Measurements from ENCODE around the gene EPOP.

Gene EPOP

GRCh38 chr17:38676706-38677504 is 2.1 kb upstream of the EPOP start:
- in situ Hi-C loops (cut with HindIII; ENCODE audit: low sequenced_read_pairs): no loop called here

- in situ Hi-C loops (cut with HindIII; ENCODE audit: low sequenced_read_pairs): loop anchor here (5.0 to 25.0 kb wide), 2 partner anchors 33 to 137 kb away; partner anchors contain the start of gene MLLT6
Observed at GRCh38 chr17:38674014-38674748, 576 bp downstream of the EPOP start.

DNA sequence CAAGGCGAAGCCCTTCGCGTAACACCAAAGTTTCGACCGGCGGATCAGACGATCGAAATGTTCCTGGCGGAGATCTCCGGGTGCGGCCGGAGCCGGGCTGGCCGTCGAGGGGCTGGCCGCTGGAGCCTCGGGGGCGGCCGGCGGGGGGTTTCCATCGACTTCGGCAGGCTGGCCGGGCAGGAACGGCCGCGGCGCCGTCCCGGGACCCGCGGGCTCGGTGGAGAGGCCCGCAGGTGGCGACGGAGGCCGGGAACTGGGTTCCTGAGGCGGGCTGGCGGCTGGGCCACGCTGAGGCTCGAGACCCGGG is 1.1 kb downstream of the EPOP start:
- in situ Hi-C loops (cut with HindIII; ENCODE audit: low sequenced_read_pairs): loop anchor here (5.0 to 25.0 kb wide), 2 partner anchors 34 to 136 kb away; partner anchors contain the start of gene MLLT6

- in situ Hi-C loops (cut with HindIII; ENCODE audit: low sequenced_read_pairs): loop anchor here (5.0 to 25.0 kb wide), 2 partner anchors 34 to 136 kb away; partner anchors contain the start of gene MLLT6
Observed at GRCh38 chr17:38672788-38673706, 1.7 kb downstream of the EPOP start.

GRCh38 chr17:38671939-38672720 is 2.6 kb downstream of the EPOP start:
- in situ Hi-C loops (cut with HindIII; ENCODE audit: low sequenced_read_pairs): loop anchor here (5.0 to 25.0 kb wide), 2 partner anchors 35 to 135 kb away; partner anchors contain the start of gene MLLT6

DNA sequence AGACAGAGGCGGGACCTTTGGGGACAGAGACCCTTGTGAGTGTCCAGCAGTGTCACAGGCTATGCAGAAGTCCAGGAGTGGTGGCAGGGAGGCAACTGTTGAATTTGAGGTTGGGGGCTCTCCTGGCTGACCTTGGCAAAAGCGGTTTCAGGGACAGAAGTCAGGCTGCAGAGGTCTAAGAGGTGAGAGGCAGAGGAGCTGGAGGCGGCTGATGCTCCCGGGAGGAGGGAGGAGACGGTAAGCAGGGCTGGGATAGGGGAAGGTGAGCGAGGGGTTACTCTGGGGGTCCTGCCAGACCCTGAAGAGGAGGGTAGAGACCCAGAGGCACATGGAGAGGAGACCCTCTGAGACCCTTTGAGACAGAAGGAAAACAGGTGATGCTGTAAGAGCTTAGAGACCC is 5.2 kb downstream of the EPOP start:
- in situ Hi-C loops (cut with HindIII; ENCODE audit: low sequenced_read_pairs): loop anchor here (5.0 to 25.0 kb wide), 2 partner anchors 62 to 132 kb away; partner anchors contain the start of gene SRCIN1

DNA sequence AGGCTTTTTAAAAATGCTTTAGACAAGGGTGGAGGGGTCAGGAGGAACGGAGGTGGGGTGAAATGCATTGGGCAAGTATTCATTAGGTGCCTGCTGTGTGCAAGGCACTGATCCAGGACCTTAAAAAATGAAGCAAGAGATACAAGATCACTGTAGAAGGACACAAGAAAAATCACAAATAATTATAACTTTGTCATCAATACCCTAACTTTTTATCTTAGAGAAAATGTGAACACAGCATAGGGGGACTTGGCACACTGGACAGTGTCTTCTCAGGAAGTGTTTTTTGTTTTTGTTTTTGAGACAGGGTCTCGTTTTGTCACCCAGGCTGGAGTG is 7.0 kb downstream of the EPOP start:
- in situ Hi-C loops (cut with HindIII; ENCODE audit: low sequenced_read_pairs): loop anchor here (5.0 to 25.0 kb wide), 2 partner anchors 60 to 130 kb away; partner anchors contain the start of gene SRCIN1

DNA sequence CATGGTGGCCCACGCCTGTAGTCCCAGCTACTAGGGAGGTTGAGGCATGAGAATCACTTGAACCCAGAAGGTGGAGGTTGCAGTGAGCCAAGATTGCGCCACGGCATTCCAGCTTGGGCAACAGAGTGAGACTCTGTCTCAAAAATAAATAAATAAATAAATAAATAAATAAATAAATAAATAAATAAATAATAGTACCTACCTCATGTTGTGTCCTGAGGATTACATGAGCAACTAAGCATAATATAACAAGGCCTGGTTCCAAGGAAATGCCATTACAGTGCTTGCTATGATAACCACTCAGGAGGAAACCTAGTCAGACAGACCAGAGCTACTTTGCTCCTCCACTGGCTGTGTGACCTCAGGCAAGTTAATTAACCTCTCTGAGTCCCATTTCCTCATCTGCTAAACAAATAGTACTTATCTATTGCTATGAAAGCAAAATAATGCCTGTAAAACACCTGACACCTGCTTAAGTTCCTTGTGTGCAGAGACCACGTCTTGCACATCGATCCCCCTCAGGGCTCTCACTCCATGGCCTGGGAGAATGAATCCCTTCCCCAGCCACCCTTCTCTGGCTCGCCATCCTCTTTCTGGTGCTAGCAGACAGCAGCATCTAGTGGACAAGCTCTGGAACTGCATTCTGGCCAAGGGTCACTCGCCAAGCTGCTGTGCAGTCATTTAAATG is 7.5 kb downstream of the EPOP start:
- in situ Hi-C loops (cut with HindIII; ENCODE audit: low sequenced_read_pairs): loop anchor here (5.0 to 25.0 kb wide), 2 partner anchors 60 to 130 kb away; partner anchors contain the start of gene SRCIN1

GRCh38 chr17:38663964-38664644 is 10.7 kb downstream of the EPOP start:
- in situ Hi-C loops (cut with HindIII; ENCODE audit: low sequenced_read_pairs): loop anchor here (25.0 kb wide), 1 partner anchor 127 kb away; no protein-coding TSS in a partner anchor

DNA sequence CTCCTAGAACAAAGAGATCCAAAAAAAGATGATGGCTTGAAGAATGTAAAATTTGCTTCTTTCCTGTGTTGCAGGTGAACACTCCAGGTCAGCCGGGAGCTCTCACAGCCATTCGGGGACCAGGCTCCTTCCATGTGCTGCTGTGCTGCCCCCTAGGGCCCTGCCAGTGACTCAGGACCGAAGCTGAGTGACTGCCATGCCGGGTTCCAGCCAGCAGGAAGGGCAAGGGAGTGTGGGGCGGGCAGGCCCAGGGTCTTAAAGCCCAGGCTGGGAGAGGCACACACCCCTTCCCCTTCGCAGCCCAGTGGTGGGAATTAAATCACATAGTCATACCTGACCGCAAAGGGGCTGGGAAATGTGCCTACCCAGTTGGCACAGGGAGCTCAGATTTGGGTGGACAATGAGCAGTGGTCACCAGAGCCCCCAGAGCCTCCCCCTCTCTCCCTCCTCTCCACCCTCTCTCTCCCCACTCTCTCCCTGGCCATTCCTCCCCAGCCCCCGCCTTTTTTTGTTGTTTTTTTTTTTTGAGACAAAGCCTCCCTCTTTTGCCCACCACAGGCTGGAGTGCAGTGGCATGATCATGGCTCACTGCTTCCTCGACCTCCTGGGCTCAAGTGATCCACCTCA is 11.5 kb downstream of the EPOP start:
- in situ Hi-C loops (cut with HindIII; ENCODE audit: low sequenced_read_pairs): loop anchor here (25.0 kb wide), 1 partner anchor 126 kb away; no protein-coding TSS in a partner anchor

- in situ Hi-C loops (cut with HindIII; ENCODE audit: low sequenced_read_pairs): loop anchor here (25.0 kb wide), 1 partner anchor 123 kb away; no protein-coding TSS in a partner anchor
Observed at GRCh38 chr17:38660097-38661025, 14.4 kb downstream of the EPOP start.

- in situ Hi-C loops (cut with HindIII; ENCODE audit: low sequenced_read_pairs): loop anchor here (25.0 kb wide), 1 partner anchor 122 kb away; no protein-coding TSS in a partner anchor
Observed at GRCh38 chr17:38659415-38659814, 15.3 kb downstream of the EPOP start.

- in situ Hi-C loops (cut with HindIII; ENCODE audit: low sequenced_read_pairs): loop anchor here (25.0 kb wide), 1 partner anchor 122 kb away; no protein-coding TSS in a partner anchor
Observed at GRCh38 chr17:38658741-38659345, 15.9 kb downstream of the EPOP start.

- in situ Hi-C loops (cut with HindIII; ENCODE audit: low sequenced_read_pairs): loop anchor here (25.0 kb wide), 1 partner anchor 121 kb away; no protein-coding TSS in a partner anchor
Observed at GRCh38 chr17:38657824-38658740, 16.7 kb downstream of the EPOP start.

All from endothelial cell of hepatic sinusoid (primary cell).